Neural cell (in vitro differentiated cells): ENCODE results near the gene POLRMT. TPM values are rescaled to one million over a fixed set of nuclear protein-coding genes. Genes with fewer than 3 reads are reported as not detected.
A peak's percentile ranks its signal among the peaks of the same experiment; 100 is the strongest.

Source experiments
- H2AFZ ChIP-seq: fragments of 200-600, 300-800 bp; sonication (generic), shearing (Covaris generic); 2 replicates; pipeline ENCODE4 v1.6.0; 2014; ENCODE audit warnings: low read depth, mild to moderate bottlenecking, antibody characterized with exemption, low read length, moderate library complexity
- H3F3A ChIP-seq: fragments of 200-600 bp; shearing (Covaris generic); 2 replicates; pipeline ENCODE4 v1.6.1; 2016; ENCODE audit warnings: mild to moderate bottlenecking, moderate library complexity, mixed read lengths, antibody characterized with exemption, low read length; ENCODE audit not compliant: insufficient read depth, poor library complexity, severe bottlenecking
- H3K27ac ChIP-seq: fragments of 200-600, 300-800 bp; sonication (generic), shearing (Covaris generic); 2 replicates; pipeline ENCODE4 v1.5.1; 2014; ENCODE audit warnings: mild to moderate bottlenecking, low read length, moderate library complexity
- H3K27me3 ChIP-seq: fragments of 300-800, 200-600 bp; sonication (generic), shearing (Covaris generic); 2 replicates; pipeline ENCODE4 v1.6.0; 2014; ENCODE audit warnings: mild to moderate bottlenecking, low read depth, low read length, moderate library complexity; ENCODE audit not compliant: insufficient read depth
- H3K36me3 ChIP-seq: fragments of 300-800, 200-600 bp; sonication (generic), shearing (Covaris generic); 2 replicates; pipeline ENCODE4 v1.5.1; 2014; ENCODE audit warnings: mild to moderate bottlenecking, antibody characterized with exemption, low read length, moderate library complexity; ENCODE audit not compliant: insufficient read depth
- H3K4me2 ChIP-seq: fragments of 300-800, 200-600 bp; sonication (generic), shearing (Covaris generic); 2 replicates; pipeline ENCODE4 v1.6.0; 2014; ENCODE audit warnings: mild to moderate bottlenecking, low read length
- H3K4me3 ChIP-seq: fragments of 300-800, 200-600 bp; sonication (generic), shearing (Covaris generic); 2 replicates; pipeline ENCODE4 v1.5.1; 2014; ENCODE audit warnings: mild to moderate bottlenecking, low read length, moderate library complexity
- H3K79me2 ChIP-seq: fragments of 200-600 bp; shearing (Covaris generic); replicated peaks from 2 replicates; pipeline ENCODE4 v1.6.0; 2014; ENCODE audit warnings: mild to moderate bottlenecking, low read length, moderate library complexity; ENCODE audit not compliant: insufficient read depth
- H3K9ac ChIP-seq: fragments of 300-800, 200-600 bp; sonication (generic), shearing (Covaris generic); 2 replicates; pipeline ENCODE4 v1.6.1; 2016; ENCODE audit warnings: mild to moderate bottlenecking, low read length, mixed read lengths
- H3K9me2 ChIP-seq: fragments of 200-600 bp; shearing (Covaris generic); 2 replicates; pipeline ENCODE4 v1.6.1; 2016; ENCODE audit warnings: mild to moderate bottlenecking, low read length, mixed read lengths; ENCODE audit not compliant: insufficient read depth
- H3K9me3 ChIP-seq: fragments of 200-600, 300-800 bp; sonication (generic), shearing (Covaris generic); 2 replicates; pipeline ENCODE4 v1.6.1; 2016; ENCODE audit warnings: mild to moderate bottlenecking, mixed run types, low read length, moderate library complexity, mixed read lengths
- H4K20me1 ChIP-seq: fragments of 200-600 bp; shearing (Covaris generic); 2 replicates; pipeline ENCODE4 v1.6.1; 2016; ENCODE audit warnings: mild to moderate bottlenecking, mixed run types; ENCODE audit not compliant: insufficient read depth
- CTCF ChIP-seq: fragments of 450-650 bp; IDR thresholded peaks from 2 replicates; pipeline ENCODE4 v1.5.1; 2014; ENCODE audit warnings: antibody characterized with exemption, mild to moderate bottlenecking, moderate library complexity; ENCODE audit not compliant: poor library complexity, severe bottlenecking
- EZH2 ChIP-seq: fragments of 200-600, 300-800 bp; shearing (Covaris generic), sonication (generic); IDR thresholded peaks from 2 replicates; pipeline ENCODE4 v1.6.1; 2014; ENCODE audit warnings: antibody characterized with exemption, low read length, borderline replicate concordance, mild to moderate bottlenecking; ENCODE audit not compliant: insufficient read depth, poor library complexity, severe bottlenecking
- MXI1 ChIP-seq: fragments of 450-650 bp; conservative IDR thresholded peaks from 2 replicates; pipeline ENCODE4 v1.6.1; 2014; ENCODE audit warnings: antibody characterized with exemption, mild to moderate bottlenecking; ENCODE audit not compliant: poor library complexity, severe bottlenecking
- POLR2AphosphoS5 ChIP-seq: IDR thresholded peaks from 2 replicates; pipeline ENCODE4 v1.6.1; 2012
- RAD21 ChIP-seq: fragments of 450-650 bp; conservative IDR thresholded peaks from 2 replicates; pipeline ENCODE4 v1.6.1; 2014; ENCODE audit warnings: antibody characterized with exemption, mild to moderate bottlenecking, moderate library complexity
- REST ChIP-seq: IDR thresholded peaks from 2 replicates; pipeline ENCODE4 v1.6.1; 2012; ENCODE audit warnings: borderline replicate concordance
- SMC3 ChIP-seq: fragments of 450-650 bp; conservative IDR thresholded peaks from 2 replicates; pipeline ENCODE4 v1.6.1; 2014; ENCODE audit warnings: antibody characterized with exemption, mild to moderate bottlenecking, moderate library complexity; ENCODE audit not compliant: poor library complexity
- TAF1 ChIP-seq: IDR thresholded peaks from 2 replicates; pipeline ENCODE4 v1.6.1; 2012; ENCODE audit warnings: low read depth
- polyA minus RNA-seq: library from RNA; depleted of rRNA, polyadenylated mRNA; stranded (reverse); fragments of >200 nt; gene quantifications from 2 replicates; pipeline ENCODE4 v1.2.3, GENCODE V29; 2014
- polyA plus RNA-seq: library from polyadenylated mRNA; depleted of rRNA; stranded (reverse); fragments of >200 nt; gene quantifications from 2 replicates; pipeline ENCODE4 v1.2.3, GENCODE V29; 2014

Gene POLRMT
- polyA plus RNA-seq (28.3 TPM in 2 replicates), polyA minus RNA-seq (28.6 and 31.9 TPM in 2 replicates)

- Histone ChIP-seq H3F3A (no peaks in the 10 kb centered on the region), H3K9ac (peak within 1 kb of the TSS; percentile 74), H3K9me2 (no peaks in the 10 kb centered on the region), H3K4me3 (peak within 1 kb of the TSS; percentile 92), H3K36me3 (no peaks in the 10 kb centered on the region), H3K4me2 (peak within 1 kb of the TSS; percentile 89), H3K27ac (peak within 1 kb of the TSS; percentile 58), H4K20me1 (no peaks in the 10 kb centered on the region), H3K9me3 (no peaks in the 10 kb centered on the region), H3K79me2 (peaks cover 8% of the 10 kb centered on the region), H2AFZ (peak within 1 kb of the TSS; percentile 77), H3K27me3 (no peaks in the 10 kb centered on the region)
- TF ChIP-seq RAD21 (no peak), MXI1 (peak; percentile 91), CTCF (peak; percentile 21)
These were observed at the start of gene POLRMT for GRCh38 chr19:633068-633785. TSS of gene POLRMT (minus strand) at chr19:633537. CDS start at chr19:633512, 25 bp downstream.

- Histone ChIP-seq H3K9me3 (no peaks in the 10 kb centered on the region), H3K9ac (no peak overlapping the region)
These were observed 49.5 kb upstream of the POLRMT start for GRCh38 chr19:682678-683320.

More at GRCh38 chr19:682678-683320, 49.5 kb upstream of the POLRMT start:
- TF ChIP-seq SMC3 (no peak), POLR2AphosphoS5 (no peak), TAF1 (no peak), REST (no peak), RAD21 (no peak), CTCF (no peak), EZH2 (no peak)
- Histone ChIP-seq H3K36me3 (no peaks in the 10 kb centered on the region), H4K20me1 (no peaks in the 10 kb centered on the region), H3K27ac (no peak overlapping the region), H3K4me2 (no peak overlapping the region), H3K79me2 (no peaks in the 10 kb centered on the region), H3K4me3 (no peak overlapping the region), H3F3A (no peaks in the 10 kb centered on the region), H3K9me2 (no peaks in the 10 kb centered on the region), H2AFZ (no peak overlapping the region), H3K27me3 (no peaks in the 10 kb centered on the region)
